Mesothelial cell of epicardium (in vitro differentiated cells): ENCODE results near the gene TLNRD1. TPM values are rescaled to one million over a fixed set of nuclear protein-coding genes. Genes with fewer than 3 reads are reported as not detected.

Experiments used
- DNase-seq, 2 experiments: peaks; one replicate each; pipeline ENCODE4 v3.0.0; 2021; ENCODE audit warnings: low spot score in 2 of 2; ENCODE audit not compliant: unreplicated experiment in 2 of 2
- H3K27ac Mint-ChIP-seq: 2 replicates; pipeline ENCODE4 v1.8.0; 2021; ENCODE audit warnings: mixed read lengths
- H3K27me3 Mint-ChIP-seq: 2 replicates; pipeline ENCODE4 v1.8.0; 2021; ENCODE audit warnings: low read depth, mixed read lengths
- H3K36me3 Mint-ChIP-seq: 2 replicates; pipeline ENCODE4 v1.8.0; 2021; ENCODE audit warnings: mixed read lengths
- H3K4me1 Mint-ChIP-seq: 2 replicates; pipeline ENCODE4 v1.8.0; 2021; ENCODE audit warnings: mixed read lengths
- H3K4me3 Mint-ChIP-seq: 2 replicates; pipeline ENCODE4 v1.8.0; 2021; ENCODE audit warnings: mild to moderate bottlenecking, moderate library complexity, mixed read lengths
- H3K9me3 Mint-ChIP-seq: 2 replicates; pipeline ENCODE4 v1.8.0; 2021; ENCODE audit warnings: mixed read lengths
- CTCF ChIP-seq: fragments of 200-600 bp; sonication (generic); IDR thresholded peaks from one replicate; pipeline ENCODE4 v1.5.0; 2021; ENCODE audit warnings: antibody characterized with exemption; ENCODE audit not compliant: unreplicated experiment
- microRNA-seq: library from miRNA; unstranded; fragments of <30 nt; microRNA quantifications from one replicate; pipeline ENCODE4 v1.2.0, GENCODE V29; 2021; ENCODE audit warnings: inconsistent platforms, mixed read lengths
- total RNA-seq: library from RNA; stranded (reverse); gene quantifications from 3 replicates; pipeline ENCODE4 v1.2.1, GENCODE V29; 2021

Gene TLNRD1
- total RNA-seq, 1 donor from 2014 or later, result 13.0 TPM

GRCh38 chr15:81053621-81054020 is 52.9 kb downstream of the TLNRD1 start:
- Mint-ChIP-seq H3K36me3 (no peaks in the 10 kb centered on the region), H3K4me3 (no peak overlapping the region), H3K27ac (no peak overlapping the region), H3K9me3 (peaks cover 4% of the 10 kb centered on the region), H3K27me3 (peaks cover 19% of the 10 kb centered on the region), H3K4me1 (no peaks in the 10 kb centered on the region)
- no peak for DNase-seq
- no peak for TF ChIP-seq CTCF

GRCh38 chr15:81054236-81054635 is 53.5 kb downstream of the TLNRD1 start:
- Mint-ChIP-seq H3K9me3 (peaks cover 4% of the 10 kb centered on the region), H3K4me1 (no peaks in the 10 kb centered on the region), H3K27ac (no peak overlapping the region), H3K4me3 (no peak overlapping the region), H3K36me3 (no peaks in the 10 kb centered on the region), H3K27me3 (peaks cover 19% of the 10 kb centered on the region)
- no peak for DNase-seq
- TF ChIP-seq CTCF, result no peak

Small RNA genes lying within 50 kb of the gene (microRNA-seq; reads per million reads assigned to microRNA genes)
- gene MIR4514, result not detected

Other genes starting within 250 kb of the TLNRD1 start
- 0.70 to 1.2 TPM (median 0.83 TPM) in 3 replicates for gene CEMIP, start 221.6 kb upstream of the TLNRD1 start, total RNA-seq
- gene MESD, start 11.1 kb upstream of the TLNRD1 start, total RNA-seq, result 33.6 to 35.2 TPM (median 34.9 TPM) in 3 replicates
- not detected in 3 replicates for gene CFAP161, start 133.3 kb downstream of the TLNRD1 start, total RNA-seq
- 0.27 to 0.35 TPM (median 0.34 TPM) in 3 replicates for gene IL16, start 196.0 kb downstream of the TLNRD1 start, total RNA-seq